AG09309 (cell line): ENCODE measurements around the gene RNF44.

Experiments used
- DNase-seq: peaks from one replicate; pipeline ENCODE4 v3.0.0-alpha.2; 2010; ENCODE audit warnings: low read depth
- H3K4me3 ChIP-seq: 2 replicates; pipeline ENCODE4 v1.5.1; 2011; ENCODE audit warnings: mild to moderate bottlenecking, low read depth, low read length, moderate library complexity; ENCODE audit not compliant: control insufficient read depth
- TF ChIP-seq, protein P1 (sequence below): IDR thresholded peaks from 2 replicates; pipeline ENCODE4 v1.5.1; 2011; ENCODE audit warnings: mild to moderate bottlenecking, low read depth, low read length, inconsistent platforms; ENCODE audit not compliant: insufficient read depth, control insufficient read depth; ENCODE audit errors: missing control alignments

RNF44 gene

GRCh38 chr5:176565760-176566288 lies 28.6 kb upstream of the RNF44 start:
- H3K4me3 ChIP-seq = no peak overlapping the region
- TF ChIP-seq, protein P1, sequence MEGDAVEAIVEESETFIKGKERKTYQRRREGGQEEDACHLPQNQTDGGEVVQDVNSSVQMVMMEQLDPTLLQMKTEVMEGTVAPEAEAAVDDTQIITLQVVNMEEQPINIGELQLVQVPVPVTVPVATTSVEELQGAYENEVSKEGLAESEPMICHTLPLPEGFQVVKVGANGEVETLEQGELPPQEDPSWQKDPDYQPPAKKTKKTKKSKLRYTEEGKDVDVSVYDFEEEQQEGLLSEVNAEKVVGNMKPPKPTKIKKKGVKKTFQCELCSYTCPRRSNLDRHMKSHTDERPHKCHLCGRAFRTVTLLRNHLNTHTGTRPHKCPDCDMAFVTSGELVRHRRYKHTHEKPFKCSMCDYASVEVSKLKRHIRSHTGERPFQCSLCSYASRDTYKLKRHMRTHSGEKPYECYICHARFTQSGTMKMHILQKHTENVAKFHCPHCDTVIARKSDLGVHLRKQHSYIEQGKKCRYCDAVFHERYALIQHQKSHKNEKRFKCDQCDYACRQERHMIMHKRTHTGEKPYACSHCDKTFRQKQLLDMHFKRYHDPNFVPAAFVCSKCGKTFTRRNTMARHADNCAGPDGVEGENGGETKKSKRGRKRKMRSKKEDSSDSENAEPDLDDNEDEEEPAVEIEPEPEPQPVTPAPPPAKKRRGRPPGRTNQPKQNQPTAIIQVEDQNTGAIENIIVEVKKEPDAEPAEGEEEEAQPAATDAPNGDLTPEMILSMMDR = no peak
- DNase-seq = no peak

DNA sequence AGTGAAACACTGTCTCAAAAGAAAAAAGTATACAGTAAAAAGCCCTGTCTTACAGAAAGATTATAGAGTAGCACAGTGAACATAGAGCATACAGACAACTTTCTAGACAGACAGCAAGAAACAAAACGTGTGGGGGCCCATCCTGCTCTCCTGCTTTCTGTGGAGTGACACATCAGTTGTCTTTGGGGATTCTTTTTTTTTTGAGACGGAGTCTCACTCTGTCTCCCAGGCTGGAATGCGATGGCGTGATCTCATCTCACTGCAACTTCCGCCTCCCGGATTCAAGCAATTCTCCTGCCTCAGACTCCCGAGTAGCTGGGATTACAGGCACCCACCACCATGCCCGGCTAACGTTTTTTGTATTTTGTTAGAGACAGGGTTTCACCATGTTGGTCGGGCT lies 26.8 kb upstream of the RNF44 start:
- no peak overlapping the region for H3K4me3 ChIP-seq
- TF ChIP-seq, protein P1 = no peak
- no peak for DNase-seq

GRCh38 chr5:176562189-176562588 lies 25.0 kb upstream of the RNF44 start:
- no peak for DNase-seq
- H3K4me3 ChIP-seq = no peak overlapping the region
- TF ChIP-seq, protein P1 = no peak

DNA sequence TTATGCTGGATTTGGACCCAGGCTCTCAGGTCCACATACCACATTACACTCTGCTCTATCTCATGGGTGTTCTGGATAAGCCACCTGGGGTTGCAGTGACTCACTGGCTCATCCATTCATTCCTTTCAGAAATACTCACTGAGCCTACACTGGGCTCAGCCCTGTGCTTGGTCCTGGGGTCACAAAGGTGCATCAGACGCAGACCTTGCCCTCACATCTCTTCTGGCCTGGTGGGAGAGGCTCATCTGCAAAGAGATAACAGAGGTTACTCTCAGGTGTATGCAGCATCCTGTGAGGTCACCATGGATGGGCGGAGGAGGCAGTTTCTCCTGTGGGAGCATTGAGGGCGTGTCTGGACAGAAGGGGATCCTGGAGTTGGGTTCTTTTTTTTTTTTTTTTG lies 24.1 kb upstream of the RNF44 start:
- DNase-seq = no peak
- no peak overlapping the region for H3K4me3 ChIP-seq
- TF ChIP-seq, protein P1 = no peak

DNA sequence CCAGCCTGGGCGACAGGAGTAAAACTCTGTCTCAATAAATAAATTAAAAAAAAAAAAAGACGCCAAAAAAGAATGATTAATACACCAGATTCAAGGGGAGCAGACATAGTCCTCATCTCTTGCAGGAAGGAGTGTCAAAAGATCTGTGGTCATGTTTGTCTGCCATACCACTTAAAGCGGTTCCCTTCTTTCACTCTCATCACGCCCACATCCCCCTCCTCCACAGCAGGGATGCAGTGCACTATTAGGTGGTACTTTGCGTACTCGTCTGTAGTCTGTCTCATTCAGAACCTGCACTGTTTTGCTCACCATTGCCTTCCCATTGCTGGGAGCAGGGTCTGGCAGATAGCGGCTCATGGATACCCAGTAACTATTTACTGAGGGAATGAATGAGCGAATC lies 23.2 kb upstream of the RNF44 start:
- TF ChIP-seq, protein P1 = no peak
- H3K4me3 ChIP-seq = no peak overlapping the region
- DNase-seq = no peak

- DNase-seq = no peak
- no peak overlapping the region for H3K4me3 ChIP-seq
- TF ChIP-seq, protein P1 = no peak
These were observed 22.5 kb upstream of the RNF44 start for GRCh38 chr5:176559683-176560082.

- DNase-seq = no peak
- no peak overlapping the region for H3K4me3 ChIP-seq
- TF ChIP-seq, protein P1 = no peak
These were observed 20.6 kb upstream of the RNF44 start for GRCh38 chr5:176557846-176558245.
